Gastroesophageal sphincter (tissue), 4 donors: ENCODE measurements around the gene NXPE4. TPM values are rescaled to one million over a fixed set of nuclear protein-coding genes. Genes with fewer than 3 reads are reported as not detected.

ENCODE experiments used
- ATAC-seq: fragments of 150-250 bp; one replicate; pipeline ENCODE4 v1.9.1; 2016; ENCODE audit warnings: mild to moderate bottlenecking, moderate library complexity
- H3K27ac ChIP-seq, 4 donors: fragments of 200-600 bp; sonication (generic) in 3 of 4; 1 replicate in 3 of 4; 2 replicates in 1 of 4; pipeline ENCODE4 v1.5.1; 2016 to 2019
- H3K27me3 ChIP-seq: fragments of 200-600 bp; sonication (generic); one replicate; pipeline ENCODE4 v1.5.1; 2019
- H3K36me3 ChIP-seq, 2 donors: fragments of 200-600 bp; sonication (generic); one replicate each; pipeline ENCODE4 v1.5.1; 2019; ENCODE audit warnings: control low read depth in 1 of 2
- H3K4me1 ChIP-seq, 3 donors: fragments of 200-600 bp; sonication (generic); 1 replicate in 2 of 3; 2 replicates in 1 of 3; pipeline ENCODE4 v1.5.1; 2016 to 2019; ENCODE audit warnings: control low read depth in 2 of 3
- H3K4me3 ChIP-seq, 2 donors: fragments of 200-600 bp; sonication (generic); one replicate each; pipeline ENCODE4 v1.5.1; 2019; ENCODE audit warnings: mild to moderate bottlenecking in 1 of 2, moderate library complexity in 1 of 2
- H3K9me3 ChIP-seq, 3 donors: fragments of 200-600 bp; sonication (generic); one replicate each; pipeline ENCODE4 v1.5.1; 2017 to 2019; ENCODE audit warnings: control low read depth in 2 of 3
- EP300 ChIP-seq: sonication (generic); formaldehyde crosslinking; IDR thresholded peaks from one replicate; pipeline ENCODE4 v1.6.1; 2017; ENCODE audit warnings: antibody characterized with exemption, mild to moderate bottlenecking
- POLR2A ChIP-seq, 2 donors: fragments of 450-650 bp; IDR thresholded peaks; one replicate each; pipeline ENCODE4 v1.6.1; 2017; ENCODE audit warnings: antibody characterized with exemption in 2 of 2, mild to moderate bottlenecking in 2 of 2, moderate library complexity in 1 of 2
- POLR2AphosphoS5 ChIP-seq: sonication (generic); formaldehyde crosslinking; IDR thresholded peaks from one replicate; pipeline ENCODE4 v1.6.1; 2017; ENCODE audit warnings: antibody characterized with exemption
- WGBS, 2 donors: methylation state at CpG; one replicate each; pipeline ENCODE4 v1.1.5; 2018; ENCODE audit warnings: low coverage in 1 of 2; 5-methylcytosine and 5-hydroxymethylcytosine counted together
- total RNA-seq, 4 donors: library from RNA; depleted of rRNA; stranded (reverse); fragments of >200 nt; gene quantifications; one replicate each; pipeline ENCODE4 v1.1.0, GENCODE V29; 2016
- TF ChIP-seq, protein P1 (sequence below), 4 experiments: fragments of 200-600 bp in 2 of 4; fragments of 450-650 bp in 2 of 4; sonication (generic) in 1 of 4; IDR thresholded peaks; one replicate each; pipeline ENCODE4 v1.5.1; 2017 to 2019; ENCODE audit warnings: antibody characterized with exemption in 4 of 4, mild to moderate bottlenecking in 2 of 4, moderate library complexity in 2 of 4

The NXPE4 gene
- total RNA-seq, 4 donors from 2014 or later = 0.13 to 0.17 TPM; not detected in 2

DNA sequence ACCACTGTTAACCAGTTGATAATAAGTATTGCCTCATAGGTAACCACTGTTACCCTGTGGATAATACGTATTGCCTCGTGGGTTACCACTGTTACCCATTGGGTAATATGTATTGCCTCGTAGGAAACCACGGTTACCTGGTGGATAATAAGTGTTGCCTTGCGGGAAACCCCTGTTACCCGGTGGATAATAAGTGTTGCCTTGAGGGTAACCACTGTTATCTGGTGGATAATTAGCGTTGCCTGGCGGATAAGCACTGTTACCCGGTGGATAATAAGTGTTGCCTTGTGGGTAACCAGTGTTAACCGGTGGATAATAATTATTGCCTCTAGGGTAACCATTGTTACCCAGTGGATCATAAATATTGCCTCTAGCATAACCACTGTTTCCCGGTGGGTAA, 27.3 kb upstream of the NXPE4 start:
- TF ChIP-seq POLR2A (IDR thresholded peaks at IDR 0.05) = no peak
- TF ChIP-seq EP300 = no peak
- no peak for TF ChIP-seq POLR2AphosphoS5
- TF ChIP-seq, protein P1, sequence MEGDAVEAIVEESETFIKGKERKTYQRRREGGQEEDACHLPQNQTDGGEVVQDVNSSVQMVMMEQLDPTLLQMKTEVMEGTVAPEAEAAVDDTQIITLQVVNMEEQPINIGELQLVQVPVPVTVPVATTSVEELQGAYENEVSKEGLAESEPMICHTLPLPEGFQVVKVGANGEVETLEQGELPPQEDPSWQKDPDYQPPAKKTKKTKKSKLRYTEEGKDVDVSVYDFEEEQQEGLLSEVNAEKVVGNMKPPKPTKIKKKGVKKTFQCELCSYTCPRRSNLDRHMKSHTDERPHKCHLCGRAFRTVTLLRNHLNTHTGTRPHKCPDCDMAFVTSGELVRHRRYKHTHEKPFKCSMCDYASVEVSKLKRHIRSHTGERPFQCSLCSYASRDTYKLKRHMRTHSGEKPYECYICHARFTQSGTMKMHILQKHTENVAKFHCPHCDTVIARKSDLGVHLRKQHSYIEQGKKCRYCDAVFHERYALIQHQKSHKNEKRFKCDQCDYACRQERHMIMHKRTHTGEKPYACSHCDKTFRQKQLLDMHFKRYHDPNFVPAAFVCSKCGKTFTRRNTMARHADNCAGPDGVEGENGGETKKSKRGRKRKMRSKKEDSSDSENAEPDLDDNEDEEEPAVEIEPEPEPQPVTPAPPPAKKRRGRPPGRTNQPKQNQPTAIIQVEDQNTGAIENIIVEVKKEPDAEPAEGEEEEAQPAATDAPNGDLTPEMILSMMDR (IDR thresholded peaks at IDR 0.05) = no peak
- Histone ChIP-seq H3K36me3 (no peaks in the 10 kb centered on the region), H3K4me3 (no peak overlapping the region), H3K4me1 (no peaks in the 10 kb centered on the region), H3K27ac (no peak overlapping the region), H3K9me3 (peaks cover 0 to 12% (median 0%) of the 10 kb centered on the region in 3 donors), H3K27me3 (no peaks in the 10 kb centered on the region)
- ATAC-seq = no peak
- 94 to 95% methylated on average over 11 of the region's 11 CpGs for WGBS, 2 donors

- Histone ChIP-seq H3K4me1 (no peaks in the 10 kb centered on the region), H3K36me3 (no peaks in the 10 kb centered on the region), H3K27ac (no peak overlapping the region), H3K9me3 (peaks cover 0 to 17% (median 0%) of the 10 kb centered on the region in 3 donors), H3K27me3 (no peaks in the 10 kb centered on the region), H3K4me3 (no peak overlapping the region)
- TF ChIP-seq EP300 = no peak
- TF ChIP-seq, protein P1 (IDR thresholded peaks at IDR 0.05) = no peak
- TF ChIP-seq POLR2AphosphoS5 = no peak
- no peak for TF ChIP-seq POLR2A (IDR thresholded peaks at IDR 0.05)
- ATAC-seq = no peak
- WGBS, 2 donors = 84 to 89% methylated on average over 12 to 14 of the region's 16 CpGs
These were observed 26.6 kb upstream of the NXPE4 start for GRCh38 chr11:114621950-114622809.

GRCh38 chr11:114621072-114621471, 25.5 kb upstream of the NXPE4 start:
- Histone ChIP-seq H3K27me3 (no peaks in the 10 kb centered on the region), H3K36me3 (no peaks in the 10 kb centered on the region), H3K4me3 (no peak overlapping the region), H3K27ac (no peak overlapping the region), H3K9me3 (peaks cover 0 to 17% (median 0%) of the 10 kb centered on the region in 3 donors), H3K4me1 (no peaks in the 10 kb centered on the region)
- ATAC-seq = no peak
- TF ChIP-seq POLR2A (IDR thresholded peaks at IDR 0.05) = no peak
- TF ChIP-seq, protein P1 (IDR thresholded peaks at IDR 0.05) = no peak
- TF ChIP-seq EP300 = no peak
- TF ChIP-seq POLR2AphosphoS5 = no peak
- WGBS, 2 donors = 91 to 95% methylated on average over 6 of the region's 8 CpGs

DNA sequence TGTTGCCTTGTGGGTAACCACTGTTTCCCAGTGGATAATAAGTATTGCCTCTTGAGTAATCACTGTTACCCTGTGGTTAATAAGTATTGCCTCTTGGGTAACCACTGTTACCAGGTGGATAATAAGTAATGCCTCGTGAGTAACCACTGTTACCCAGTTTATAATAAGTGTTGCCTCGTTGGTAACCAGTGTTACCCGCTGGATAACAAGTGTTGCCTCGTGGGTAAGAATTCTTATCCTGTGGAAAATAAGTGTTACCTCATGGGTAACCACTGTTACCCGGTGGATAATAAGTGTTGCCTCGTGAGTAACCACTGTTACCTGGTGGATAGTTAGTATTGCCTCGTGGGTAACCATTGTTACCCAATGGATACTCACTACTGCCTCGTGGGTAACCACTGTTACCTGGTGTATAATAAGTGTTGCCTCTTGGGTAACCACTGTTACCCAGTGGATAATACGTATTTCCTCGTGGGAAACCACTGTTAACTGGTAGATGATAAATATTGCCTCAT, 24.1 kb upstream of the NXPE4 start:
- H3K4me3 ChIP-seq = no peak overlapping the region
- no peaks in the 10 kb centered on the region for H3K27me3 ChIP-seq
- ATAC-seq = no peak
- TF ChIP-seq POLR2AphosphoS5 = no peak
- no peak for TF ChIP-seq EP300
- TF ChIP-seq, protein P1 (IDR thresholded peaks at IDR 0.05) = no peak
- no peak for TF ChIP-seq POLR2A (IDR thresholded peaks at IDR 0.05)
- no peak overlapping the region for H3K27ac ChIP-seq
- 71 to 88% methylated on average over 7 to 10 of the region's 10 CpGs for WGBS, 2 donors
- H3K36me3 ChIP-seq = no peaks in the 10 kb centered on the region
- no peaks in the 10 kb centered on the region for H3K4me1 ChIP-seq
- H3K9me3 ChIP-seq = peaks cover 0 to 17% (median 0%) of the 10 kb centered on the region in 3 donors
